Lung (tissue), 12 donors: ENCODE results near the gene LRRC4B. TPM values are rescaled to one million over a fixed set of nuclear protein-coding genes. Genes with fewer than 3 reads are reported as not detected.

Experiments
- ATAC-seq: fragments of 200-7000 bp; cut with Tn5 transposase; one replicate; pipeline ENCODE4 v1.9.1; 2020; ENCODE audit warnings: moderate number of reproducible peaks; ENCODE audit not compliant: insufficient read depth, low FRiP score
- DNase-seq, 3 donors: peaks; one replicate each; pipeline ENCODE4 v3.0.0-alpha.2; 2013 to 2017
- H3K27ac ChIP-seq, 2 donors: one replicate each; pipeline ENCODE4 v1.5.1; 2013; ENCODE audit warnings: mild to moderate bottlenecking in 2 of 2, moderate library complexity in 2 of 2, control low read depth in 1 of 2, inconsistent platforms in 1 of 2, low read depth in 1 of 2, low read length in 1 of 2
- H3K27me3 ChIP-seq, 3 donors: one replicate each; pipeline ENCODE4 v1.5.1; 2013; ENCODE audit warnings: low read length in 2 of 3; ENCODE audit not compliant: control insufficient read depth in 3 of 3, insufficient read depth in 3 of 3
- H3K36me3 ChIP-seq, 4 donors: one replicate each; pipeline ENCODE4 v1.5.1; 2013; ENCODE audit warnings: low read length in 4 of 4, mild to moderate bottlenecking in 1 of 4, moderate library complexity in 1 of 4; ENCODE audit not compliant: control insufficient read depth in 4 of 4, insufficient read depth in 4 of 4
- H3K4me1 ChIP-seq, 5 donors: one replicate each; pipeline ENCODE4 v1.5.1; 2013; ENCODE audit warnings: low read length in 5 of 5, mild to moderate bottlenecking in 2 of 5, moderate library complexity in 1 of 5; ENCODE audit not compliant: control insufficient read depth in 5 of 5, insufficient read depth in 5 of 5
- H3K4me3 ChIP-seq: one replicate; pipeline ENCODE4 v1.5.1; 2013; ENCODE audit warnings: mild to moderate bottlenecking, control low read depth, moderate library complexity
- H3K9ac ChIP-seq, 2 donors: one replicate each; pipeline ENCODE4 v1.5.1; 2013; ENCODE audit warnings: low read length in 2 of 2, control low read depth in 1 of 2; ENCODE audit not compliant: insufficient read depth in 1 of 2
- H3K9me3 ChIP-seq, 4 donors: one replicate each; pipeline ENCODE4 v1.5.1; 2013; ENCODE audit warnings: low read length in 3 of 4, mild to moderate bottlenecking in 1 of 4, moderate library complexity in 1 of 4; ENCODE audit not compliant: control insufficient read depth in 4 of 4, insufficient read depth in 3 of 4
- WGBS, 2 donors: extraction: QIAGEN DNeasy Blood & Tissue Kit; methylation state at CpG; one replicate each; pipeline ENCODE4 v1.1.7; 2013; 5-methylcytosine and 5-hydroxymethylcytosine counted together
- polyA plus RNA-seq, 2 donors: library from polyadenylated mRNA; stranded (reverse); fragments of 200-250 nt; gene quantifications; one replicate each; pipeline ENCODE4 v1.2.1, GENCODE V29; 2013
- total RNA-seq, 2 donors: library from RNA; depleted of rRNA in 1 of 2; stranded (reverse); fragments of >200 nt in 1 of 2; gene quantifications; one replicate each; pipeline ENCODE4 v1.2.1, GENCODE V29; 2014 to 2021
- TF ChIP-seq, protein P1 (sequence below): IDR thresholded peaks from 2 replicates; pipeline ENCODE4 v1.5.1; 2012; ENCODE audit warnings: mild to moderate bottlenecking; ENCODE audit errors: control extremely low read depth, extremely low read depth
- donor health status: control.
- donor health status: control.
- donor health status: Bipolar disorder and iron deficiency.
- donor health status: healthy.
- donor health status: DM: yes; HTN: yes; CAD: no.

The LRRC4B gene
- total and polyA plus RNA-seq, 4 donors = 1.7 to 10.8 (median 2.7) TPM

DNA sequence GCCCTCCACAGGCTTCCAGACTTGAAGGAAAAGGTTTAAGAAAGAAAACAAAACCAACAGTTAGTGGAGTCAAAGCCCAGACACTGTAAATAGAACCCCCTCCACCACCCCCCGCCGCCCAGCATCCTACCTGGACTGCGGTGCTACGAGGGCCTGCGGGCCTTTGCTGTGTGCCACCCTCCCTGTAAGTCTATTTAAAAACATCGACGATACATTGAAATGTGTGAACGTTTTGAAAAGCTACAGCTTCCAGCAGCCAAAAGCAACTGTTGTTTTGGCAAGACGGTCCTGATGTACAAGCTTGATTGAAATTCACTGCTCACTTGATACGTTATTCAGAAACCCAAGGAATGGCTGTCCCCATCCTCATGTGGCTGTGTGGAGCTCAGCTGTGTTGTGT lies 85.3 kb downstream of the LRRC4B start:
- ATAC-seq = no peak
- H3K9me3 ChIP-seq = no peaks in the 10 kb centered on the region
- DNase-seq = no peak
- no peak overlapping the region for H3K4me3 ChIP-seq
- peaks cover 0 to 44% (median 17%) of the 10 kb centered on the region in 4 donors for H3K36me3 ChIP-seq
- 89 to 93% methylated on average over 10 of the region's 10 CpGs for WGBS, 2 donors
- peaks cover 0 to 6% (median 0%) of the 10 kb centered on the region in 3 donors for H3K27me3 ChIP-seq
- H3K27ac ChIP-seq = no peak overlapping the region
- H3K9ac ChIP-seq = no peak overlapping the region
- TF ChIP-seq, protein P1, sequence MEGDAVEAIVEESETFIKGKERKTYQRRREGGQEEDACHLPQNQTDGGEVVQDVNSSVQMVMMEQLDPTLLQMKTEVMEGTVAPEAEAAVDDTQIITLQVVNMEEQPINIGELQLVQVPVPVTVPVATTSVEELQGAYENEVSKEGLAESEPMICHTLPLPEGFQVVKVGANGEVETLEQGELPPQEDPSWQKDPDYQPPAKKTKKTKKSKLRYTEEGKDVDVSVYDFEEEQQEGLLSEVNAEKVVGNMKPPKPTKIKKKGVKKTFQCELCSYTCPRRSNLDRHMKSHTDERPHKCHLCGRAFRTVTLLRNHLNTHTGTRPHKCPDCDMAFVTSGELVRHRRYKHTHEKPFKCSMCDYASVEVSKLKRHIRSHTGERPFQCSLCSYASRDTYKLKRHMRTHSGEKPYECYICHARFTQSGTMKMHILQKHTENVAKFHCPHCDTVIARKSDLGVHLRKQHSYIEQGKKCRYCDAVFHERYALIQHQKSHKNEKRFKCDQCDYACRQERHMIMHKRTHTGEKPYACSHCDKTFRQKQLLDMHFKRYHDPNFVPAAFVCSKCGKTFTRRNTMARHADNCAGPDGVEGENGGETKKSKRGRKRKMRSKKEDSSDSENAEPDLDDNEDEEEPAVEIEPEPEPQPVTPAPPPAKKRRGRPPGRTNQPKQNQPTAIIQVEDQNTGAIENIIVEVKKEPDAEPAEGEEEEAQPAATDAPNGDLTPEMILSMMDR = no peak
- no peaks in the 10 kb centered on the region for H3K4me1 ChIP-seq

DNA sequence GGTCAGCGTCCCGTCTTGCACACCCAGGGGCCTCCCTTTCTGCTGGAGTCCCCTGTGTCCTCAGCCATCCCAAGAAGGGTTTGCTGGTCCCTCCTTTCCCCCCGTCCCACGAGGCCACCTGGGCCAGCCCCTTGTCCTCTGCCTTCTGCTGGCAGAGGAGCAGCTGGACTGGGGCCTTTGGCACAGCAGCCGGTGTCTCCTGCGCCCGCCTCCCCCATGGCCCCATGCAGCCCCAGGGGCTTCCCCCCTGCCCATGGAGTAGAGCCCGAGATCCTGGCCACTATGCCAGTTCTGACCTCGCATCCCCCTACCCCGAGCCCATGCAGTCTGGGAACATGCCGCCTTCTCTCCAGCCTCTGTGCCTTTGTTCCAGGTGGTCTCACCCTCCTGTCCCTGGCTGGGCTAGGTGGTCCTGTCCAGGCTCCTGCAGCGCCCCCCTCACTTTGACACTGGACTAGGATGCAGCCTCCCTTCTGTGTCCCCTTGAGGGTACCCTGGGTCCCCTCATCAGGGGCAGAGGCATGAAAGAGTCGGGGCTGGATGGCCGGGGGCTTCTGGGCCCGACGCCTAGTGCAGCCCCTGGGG lies 85.9 kb downstream of the LRRC4B start:
- Histone ChIP-seq H3K4me3 (no peak overlapping the region), H3K9ac (no peak overlapping the region), H3K4me1 (peaks cover 3 to 5% (median 3%) of the 10 kb centered on the region in 5 donors), H3K36me3 (peaks cover 0 to 44% (median 17%) of the 10 kb centered on the region in 4 donors), H3K27me3 (peaks cover 0 to 2% (median 0%) of the 10 kb centered on the region in 3 donors), H3K27ac (no peak overlapping the region), H3K9me3 (no peaks in the 10 kb centered on the region)
- ATAC-seq = no peak
- no peak for DNase-seq
- TF ChIP-seq, protein P1 = no peak
- WGBS, 2 donors = 90 to 94% methylated on average over 16 of the region's 16 CpGs

DNA sequence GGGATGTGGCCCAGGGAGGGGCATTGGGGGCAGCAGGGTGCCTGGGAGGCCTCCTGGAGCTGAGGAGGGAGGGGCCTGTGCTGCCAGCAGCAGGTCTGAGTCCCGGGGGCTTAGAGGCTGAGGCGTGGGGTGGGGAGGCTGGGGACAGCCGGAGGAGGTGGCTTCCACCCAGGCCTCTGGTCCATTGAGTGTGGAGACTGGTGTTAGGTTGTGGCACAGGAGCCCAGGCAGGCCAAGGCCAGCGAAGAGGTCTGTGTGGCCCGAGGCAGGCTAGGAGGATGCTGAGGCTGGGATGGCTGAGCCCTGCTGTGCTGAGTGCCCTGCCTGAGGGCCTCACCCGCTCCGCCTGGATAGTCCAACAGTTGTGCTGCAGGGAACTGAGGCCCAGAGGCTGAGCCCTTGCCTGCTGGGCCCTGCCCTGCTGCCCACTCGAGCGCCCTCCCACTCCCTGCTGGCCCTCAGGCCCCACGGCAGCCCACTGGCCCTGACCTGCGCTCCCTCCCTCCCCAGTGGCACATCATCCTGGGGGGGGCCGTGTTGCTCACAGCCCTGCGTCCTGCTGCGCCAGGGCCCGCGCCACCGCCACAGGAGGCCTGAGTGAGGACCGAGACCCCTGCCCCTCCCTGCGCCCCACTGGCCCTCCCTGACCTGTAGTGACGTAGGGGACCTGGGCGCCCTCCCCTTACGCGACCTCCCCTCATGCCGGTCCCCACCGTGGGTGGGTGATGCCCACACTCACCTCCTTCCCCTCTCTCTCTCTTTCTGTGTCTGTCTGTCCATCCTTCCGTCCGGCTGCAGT lies 86.7 kb downstream of the LRRC4B start:
- H3K9me3 ChIP-seq = no peaks in the 10 kb centered on the region
- no peak overlapping the region for H3K4me3 ChIP-seq
- H3K36me3 ChIP-seq = peaks cover 0 to 44% (median 17%) of the 10 kb centered on the region in 4 donors
- H3K9ac ChIP-seq = no peak overlapping the region
- no peak overlapping the region for H3K27ac ChIP-seq
- H3K27me3 ChIP-seq = no peaks in the 10 kb centered on the region
- WGBS, 2 donors = 95 to 96% methylated on average over 26 to 27 of the region's 27 CpGs
- ATAC-seq (no peak), DNase-seq (no peak)
- TF ChIP-seq, protein P1 = no peak
- H3K4me1 ChIP-seq = peaks cover 5 to 10% (median 7%) of the 10 kb centered on the region in 5 donors
